Activated naive CD4-positive, alpha-beta T cell treated with anti-CD3 and anti-CD28 coated beads, Interleukin-2, amount 50 U/mL, for 72 hours (primary cell): ENCODE measurements around the gene KANSL1. TPM values are rescaled to one million over a fixed set of nuclear protein-coding genes. Genes with fewer than 3 reads are reported as not detected.

Source experiments
- ATAC-seq, 2 donors: fragments of 150-1000 bp; cut with Tn5 transposase; 2 replicates each; pipeline ENCODE4 v1.10.0; 2021; ENCODE audit warnings: mild to moderate bottlenecking in 2 of 2, moderate library complexity in 2 of 2
- DNase-seq, 2 donors: peaks; one replicate each; pipeline ENCODE4 v3.0.0; 2021 to 2022; ENCODE audit warnings: low spot score in 2 of 2
- H3K27ac Mint-ChIP-seq, 2 donors: one replicate each; pipeline ENCODE4 v1.8.0; 2022; ENCODE audit warnings: mild to moderate bottlenecking in 2 of 2, mixed read lengths in 2 of 2
- H3K36me3 Mint-ChIP-seq, 2 donors: one replicate each; pipeline ENCODE4 v1.8.0; 2022; ENCODE audit warnings: mixed read lengths in 2 of 2
- H3K9me3 Mint-ChIP-seq, 2 donors: one replicate each; pipeline ENCODE4 v1.8.0; 2022; ENCODE audit warnings: mixed read lengths in 2 of 2
- total RNA-seq, 2 donors: library from RNA; stranded (reverse); gene quantifications; one replicate each; pipeline ENCODE4 v1.2.3, GENCODE V29; 2022

The KANSL1 gene
- total RNA-seq, 2 donors from 2014 or later, result 74.7 to 87.3 TPM

- Mint-ChIP-seq H3K9me3 (no peaks in the 10 kb centered on the region), H3K27ac (no peak overlapping the region), H3K36me3 (peaks cover 0 to 33% of the 10 kb centered on the region in 2 donors)
- ATAC-seq (no peak), DNase-seq (no peak)
Observed at GRCh38 chr17:46057366-46057765, 135.9 kb downstream of the KANSL1 start.

- DNase-seq (no peak), ATAC-seq (peak in 1 of 2 donors; percentile 19)
- Mint-ChIP-seq H3K36me3 (peaks cover 0 to 38% of the 10 kb centered on the region in 2 donors), H3K27ac (peak overlapping the region; percentile 16 to 65), H3K9me3 (no peaks in the 10 kb centered on the region)
Observed at GRCh38 chr17:46056800-46057304, 136.4 kb downstream of the KANSL1 start.

- ATAC-seq (no peak), DNase-seq (no peak)
- no peak overlapping the region for H3K27ac Mint-ChIP-seq
- peaks cover 16 to 57% of the 10 kb centered on the region in 2 donors for H3K36me3 Mint-ChIP-seq
- no peaks in the 10 kb centered on the region for H3K9me3 Mint-ChIP-seq
Observed at GRCh38 chr17:46053911-46054534, 139.2 kb downstream of the KANSL1 start.

DNA sequence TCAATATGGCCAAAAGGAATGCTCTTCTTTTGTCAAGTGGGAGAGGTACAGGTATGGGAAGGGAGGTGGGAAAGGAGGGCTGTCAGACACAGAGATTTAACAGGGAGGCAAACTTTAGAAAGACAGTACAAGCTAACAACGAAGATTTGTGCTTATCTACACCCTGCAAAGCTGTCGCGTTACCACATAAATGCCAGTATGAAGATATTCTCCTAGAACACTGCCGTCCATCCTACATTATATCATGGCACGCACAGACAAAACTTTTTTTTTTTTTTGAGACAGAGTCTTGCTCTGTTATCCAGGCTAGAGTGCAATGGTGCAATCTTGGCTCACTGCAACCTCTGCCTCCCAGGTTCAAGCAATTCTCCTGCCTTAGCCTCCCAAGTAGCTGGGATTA, 143.6 kb downstream of the KANSL1 start:
- Mint-ChIP-seq H3K27ac (peak overlapping the region in 1 of 2 donors; percentile 77), H3K9me3 (no peaks in the 10 kb centered on the region), H3K36me3 (peaks cover 16 to 54% of the 10 kb centered on the region in 2 donors)
- DNase-seq (no peak), ATAC-seq (no peak)

DNA sequence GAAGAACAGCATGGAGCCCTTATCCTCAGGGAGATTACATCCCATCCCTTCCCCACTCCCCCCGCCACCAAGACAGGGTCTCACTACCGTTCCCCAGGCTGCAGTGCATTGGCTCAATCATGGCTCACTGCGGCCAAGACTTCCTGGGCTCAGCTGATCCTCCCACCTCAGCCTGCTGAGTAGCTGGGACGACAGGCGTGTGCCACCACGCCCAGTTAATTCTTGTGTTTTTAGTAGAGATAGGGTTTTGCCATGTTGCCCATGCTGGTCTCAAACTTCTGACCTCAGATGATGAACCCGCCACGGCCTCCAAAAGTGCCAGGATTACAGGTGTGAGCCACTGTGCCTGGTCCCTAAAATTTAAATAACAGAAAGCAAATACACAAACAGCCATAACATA, 145.4 kb downstream of the KANSL1 start:
- no peak for DNase-seq
- Mint-ChIP-seq H3K36me3 (peaks cover 16 to 42% of the 10 kb centered on the region in 2 donors), H3K27ac (peak overlapping the region in 1 of 2 donors; percentile 19), H3K9me3 (no peaks in the 10 kb centered on the region)
- no peak for ATAC-seq

- Mint-ChIP-seq H3K36me3 (peaks cover 16 to 41% of the 10 kb centered on the region in 2 donors), H3K9me3 (no peaks in the 10 kb centered on the region), H3K27ac (peak overlapping the region in 1 of 2 donors; percentile 19)
- no peak for ATAC-seq
- no peak for DNase-seq
Observed at GRCh38 chr17:46047398-46047797, 145.8 kb downstream of the KANSL1 start.

DNA sequence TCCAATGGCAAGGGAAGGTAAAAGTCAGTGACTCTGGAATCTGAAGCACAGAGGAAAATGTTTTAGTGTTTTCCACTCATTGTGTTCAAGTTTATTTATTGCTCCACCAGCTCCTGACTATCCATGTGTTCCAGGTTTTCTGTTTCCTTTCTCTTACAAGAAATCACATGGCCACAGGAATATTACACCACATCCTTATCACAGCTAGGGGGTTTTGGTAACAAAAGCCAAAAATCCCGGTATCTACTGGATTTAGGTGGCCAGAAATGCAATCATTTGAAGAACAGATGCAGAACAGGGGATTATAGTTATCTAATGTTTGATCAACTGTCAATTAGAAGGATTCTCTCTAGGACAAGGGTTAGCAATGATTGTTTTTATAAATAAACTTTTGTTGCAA, 146.3 kb downstream of the KANSL1 start:
- ATAC-seq (no peak), DNase-seq (no peak)
- Mint-ChIP-seq H3K9me3 (no peaks in the 10 kb centered on the region), H3K36me3 (peaks cover 16 to 37% of the 10 kb centered on the region in 2 donors), H3K27ac (no peak overlapping the region)

DNA sequence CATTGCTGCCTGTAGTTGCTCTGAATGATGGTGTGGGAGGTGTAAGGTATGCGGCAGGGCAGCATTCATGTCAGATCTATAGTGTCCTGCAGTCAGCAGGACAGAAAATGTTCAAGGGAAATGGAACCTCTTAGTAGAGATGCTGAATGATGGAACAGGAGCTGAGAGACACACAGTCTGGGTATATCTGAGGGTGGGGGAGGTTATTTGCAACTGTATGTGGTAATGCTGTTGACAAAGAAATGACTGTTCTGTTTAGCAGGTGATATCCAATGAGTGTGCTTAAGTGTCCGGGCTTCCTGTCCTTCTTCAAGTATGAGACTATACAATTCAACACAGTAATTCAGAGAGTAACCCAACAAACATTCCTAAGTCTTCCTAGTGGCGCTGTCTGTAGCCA, 147.6 kb downstream of the KANSL1 start:
- Mint-ChIP-seq H3K27ac (peak overlapping the region in 1 of 2 donors; percentile 23), H3K9me3 (no peaks in the 10 kb centered on the region), H3K36me3 (peaks cover 9 to 24% of the 10 kb centered on the region in 2 donors)
- ATAC-seq (peak; percentile 47 to 75), DNase-seq (no peak)

DNA sequence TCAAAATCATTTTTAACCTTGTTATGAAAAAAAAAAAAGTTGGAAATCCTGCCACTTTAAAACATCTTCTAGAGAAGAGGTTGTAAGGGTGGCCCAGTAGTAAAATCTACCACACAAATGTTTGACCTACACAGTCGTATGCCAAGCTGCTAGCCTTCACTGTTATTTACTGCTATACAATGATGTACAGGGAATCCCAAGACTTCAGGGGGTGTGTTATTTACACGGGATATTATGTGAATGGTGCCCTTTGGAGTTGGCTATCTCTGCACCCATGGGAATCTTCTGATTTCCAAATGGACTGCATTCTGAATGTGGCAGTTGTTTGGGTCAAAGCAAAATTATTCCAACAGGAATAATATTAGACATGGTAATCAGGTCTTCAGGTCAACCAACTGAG, 148.2 kb downstream of the KANSL1 start:
- no peaks in the 10 kb centered on the region for H3K9me3 Mint-ChIP-seq
- H3K27ac Mint-ChIP-seq, result peak overlapping the region in 1 of 2 donors; percentile 23
- peaks cover 11 to 17% of the 10 kb centered on the region in 2 donors for H3K36me3 Mint-ChIP-seq
- DNase-seq, result no peak
- no peak for ATAC-seq

- Mint-ChIP-seq H3K27ac (no peak overlapping the region), H3K9me3 (no peaks in the 10 kb centered on the region), H3K36me3 (peaks cover 6 to 11% of the 10 kb centered on the region in 2 donors)
- DNase-seq (peak in 1 of 2 donors; percentile 32), ATAC-seq (peak; percentile 25 to 36)
Observed at GRCh38 chr17:46044286-46044928, 148.8 kb downstream of the KANSL1 start.

DNA sequence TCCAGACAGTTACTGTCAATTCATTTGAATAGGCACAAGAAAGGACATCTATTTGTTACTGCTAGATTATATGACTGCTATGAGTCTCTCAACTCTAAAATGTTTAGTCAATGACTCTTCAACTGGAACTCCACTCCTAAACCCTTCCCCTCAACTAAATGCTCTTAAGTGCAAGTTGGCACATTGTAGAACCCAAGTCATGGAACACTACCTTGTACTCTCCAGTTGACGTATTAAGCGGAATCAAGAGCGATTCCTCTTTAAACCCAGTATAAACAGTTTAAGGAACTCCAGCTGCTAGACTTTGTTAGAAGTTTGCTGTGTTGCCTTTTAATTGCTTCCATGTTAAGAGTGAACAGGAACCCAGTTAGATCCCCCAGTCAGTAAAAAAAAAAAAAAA, 149.6 kb downstream of the KANSL1 start:
- Mint-ChIP-seq H3K36me3 (peaks cover 4 to 8% of the 10 kb centered on the region in 2 donors), H3K27ac (no peak overlapping the region), H3K9me3 (no peaks in the 10 kb centered on the region)
- DNase-seq (no peak), ATAC-seq (no peak)

- DNase-seq (no peak), ATAC-seq (no peak)
- Mint-ChIP-seq H3K27ac (no peak overlapping the region), H3K36me3 (peaks cover 4 to 14% of the 10 kb centered on the region in 2 donors), H3K9me3 (no peaks in the 10 kb centered on the region)
Observed at GRCh38 chr17:46042925-46043324, 150.3 kb downstream of the KANSL1 start.

DNA sequence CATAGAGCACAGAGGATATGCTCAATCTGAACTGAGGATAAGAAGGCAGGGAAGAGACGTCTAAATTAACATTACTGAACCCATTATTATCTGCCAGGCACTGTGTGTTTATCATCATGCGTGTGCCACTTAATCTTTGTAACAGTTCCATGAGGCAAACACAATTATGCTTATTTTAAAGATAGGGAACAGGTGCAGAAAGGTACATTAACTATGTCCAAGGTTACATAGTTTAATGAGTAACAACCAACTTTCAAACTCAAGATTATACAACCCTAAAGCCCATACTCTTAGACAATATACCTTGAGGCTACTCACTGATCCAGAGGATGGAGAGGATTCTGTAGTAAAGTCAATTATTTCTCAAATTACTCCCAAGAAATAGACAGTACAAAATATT, 151.0 kb downstream of the KANSL1 start:
- ATAC-seq (no peak), DNase-seq (no peak)
- Mint-ChIP-seq H3K27ac (peak overlapping the region in 1 of 2 donors; percentile 76), H3K9me3 (no peaks in the 10 kb centered on the region), H3K36me3 (peaks cover 4 to 16% of the 10 kb centered on the region in 2 donors)

DNA sequence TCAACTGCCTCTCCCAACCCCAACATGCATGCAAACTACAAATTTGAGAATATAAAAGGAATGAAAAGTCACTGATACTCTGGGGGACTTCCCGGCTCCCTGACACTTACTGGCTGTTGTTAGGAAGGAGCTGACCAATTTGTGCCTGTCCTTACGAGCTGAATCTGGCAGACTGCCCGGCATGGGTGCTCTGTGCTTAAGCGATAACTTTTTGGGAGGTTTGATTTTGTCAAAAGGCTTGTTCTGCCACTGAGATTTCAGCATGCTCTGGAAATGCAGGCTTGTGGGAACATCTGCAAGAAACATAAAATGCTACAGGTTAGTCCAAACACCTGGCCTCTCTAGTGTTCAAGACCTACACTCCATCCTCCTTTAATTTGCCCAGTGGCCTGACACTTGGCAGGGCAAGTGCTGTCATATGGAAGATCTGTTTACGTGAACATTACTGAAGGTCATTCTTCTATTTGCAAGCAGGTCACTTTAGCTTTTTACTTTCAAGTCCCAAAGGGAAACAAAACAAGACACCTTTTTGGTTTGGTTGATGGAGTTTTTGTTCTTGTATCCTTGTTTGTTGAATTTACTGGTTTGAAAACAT, 153.5 kb downstream of the KANSL1 start:
- DNase-seq, result no peak
- H3K9me3 Mint-ChIP-seq, result no peaks in the 10 kb centered on the region
- no peak for ATAC-seq
- H3K27ac Mint-ChIP-seq, result peak overlapping the region in 1 of 2 donors; percentile 34
- H3K36me3 Mint-ChIP-seq, result peaks cover 7% of the 10 kb centered on the region in 2 donors

DNA sequence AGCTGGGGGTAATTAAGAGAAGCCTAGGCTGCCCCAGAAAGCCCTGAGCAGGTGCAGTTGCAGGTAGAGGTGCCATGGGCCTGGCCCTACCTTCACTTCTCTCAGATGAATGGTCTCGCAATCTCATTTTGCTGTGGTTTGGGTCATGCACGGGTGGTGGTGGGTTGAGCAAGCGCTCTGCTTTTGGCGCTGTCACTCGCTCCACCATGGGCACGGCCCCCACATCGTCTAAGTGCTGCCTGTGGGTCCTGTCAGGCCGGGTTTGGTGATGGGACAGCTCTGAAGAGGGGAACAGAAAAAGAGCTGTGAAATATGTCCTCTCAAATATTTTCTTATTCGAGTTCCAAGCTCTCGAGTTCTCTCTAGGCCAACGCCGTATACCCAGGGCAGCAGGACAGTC, 154.3 kb downstream of the KANSL1 start:
- peaks cover 7 to 11% of the 10 kb centered on the region in 2 donors for H3K36me3 Mint-ChIP-seq
- ATAC-seq, result no peak

DNA sequence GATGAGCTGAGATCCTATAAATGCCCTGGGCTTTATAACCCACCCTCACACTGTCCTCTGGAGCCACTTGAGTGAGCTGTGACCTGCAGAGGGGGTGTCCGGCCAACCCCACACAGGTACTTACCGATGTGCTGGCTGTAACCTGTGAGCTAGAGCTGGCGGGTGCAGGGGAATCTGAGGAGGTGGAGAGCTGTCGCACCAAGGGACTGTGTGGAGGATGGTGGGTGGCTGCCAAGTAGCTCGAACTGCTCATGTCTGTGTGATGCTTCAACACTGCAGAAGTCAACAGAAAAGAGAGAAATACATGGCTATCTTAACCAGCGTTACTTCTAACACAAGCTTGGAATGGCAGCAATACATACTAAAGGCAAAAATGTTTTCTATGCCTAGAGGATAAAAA, 154.8 kb downstream of the KANSL1 start:
- Mint-ChIP-seq H3K36me3 (peaks cover 7 to 11% of the 10 kb centered on the region in 2 donors), H3K27ac (peak overlapping the region in 1 of 2 donors; percentile 48)

More for the DNA sequence above, 154.3 kb downstream of the KANSL1 start:
- Mint-ChIP-seq H3K9me3 (no peaks in the 10 kb centered on the region), H3K27ac (peak overlapping the region in 1 of 2 donors; percentile 34)
- no peak for DNase-seq

GRCh38 chr17:46037722-46038255, 155.4 kb downstream of the KANSL1 start:
- ATAC-seq (no peak), DNase-seq (no peak)
- Mint-ChIP-seq H3K27ac (no peak overlapping the region), H3K9me3 (no peaks in the 10 kb centered on the region), H3K36me3 (peaks cover 7 to 11% of the 10 kb centered on the region in 2 donors)

More for the DNA sequence above, 154.8 kb downstream of the KANSL1 start:
- DNase-seq (no peak), ATAC-seq (no peak)
- H3K9me3 Mint-ChIP-seq, result no peaks in the 10 kb centered on the region
